GM21723 (cell line): ENCODE results near the gene SLC30A4.

Source experiments
- ATAC-seq: cut with Tn5 transposase; IDR thresholded peaks from one replicate; pipeline ENCODE4 v1.9.1; 2021; ENCODE audit warnings: mild to moderate bottlenecking, moderate library complexity; ENCODE audit not compliant: unreplicated experiment

SLC30A4 gene

DNA sequence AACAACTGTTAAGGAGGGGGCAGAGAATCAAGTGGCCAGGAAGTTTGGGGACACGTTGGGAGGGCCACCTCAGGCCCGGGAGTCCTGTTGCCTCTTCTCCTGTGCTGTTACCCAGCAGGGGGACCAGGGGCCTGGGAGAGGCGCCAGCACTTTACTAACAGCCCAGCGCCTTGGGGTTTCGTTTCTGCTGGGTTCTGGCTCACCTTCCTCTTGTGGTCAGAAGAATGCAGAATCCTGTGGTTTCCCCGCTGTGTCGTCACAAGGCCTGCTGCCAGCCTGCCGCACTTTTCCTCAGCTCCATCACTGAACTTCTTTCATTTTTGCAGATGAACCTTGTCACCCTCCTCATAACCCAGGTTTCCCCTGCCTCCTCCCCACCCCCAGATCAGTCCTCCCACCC is 67.7 kb downstream of the SLC30A4 start:
- ATAC-seq, result peak; percentile 54

DNA sequence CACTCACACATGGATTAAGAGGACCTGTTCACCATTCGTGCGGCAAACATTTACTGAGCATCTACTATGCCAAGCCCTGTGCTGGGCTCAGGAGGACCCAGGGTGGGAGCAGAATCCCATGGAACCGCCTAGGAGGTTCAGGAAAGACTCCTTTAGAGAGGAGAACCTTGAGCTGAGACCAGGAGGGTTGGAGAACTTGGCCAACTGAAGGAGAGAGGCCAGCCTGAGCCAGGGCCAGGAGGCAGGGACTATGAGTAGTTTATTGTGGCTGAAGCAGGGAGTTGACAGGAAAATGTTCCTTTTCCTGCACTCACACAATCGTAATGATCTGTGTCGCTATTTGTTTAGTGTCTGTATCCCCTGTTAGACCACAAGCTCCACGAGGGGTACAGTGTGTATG is 71.3 kb downstream of the SLC30A4 start:
- no peak for ATAC-seq

DNA sequence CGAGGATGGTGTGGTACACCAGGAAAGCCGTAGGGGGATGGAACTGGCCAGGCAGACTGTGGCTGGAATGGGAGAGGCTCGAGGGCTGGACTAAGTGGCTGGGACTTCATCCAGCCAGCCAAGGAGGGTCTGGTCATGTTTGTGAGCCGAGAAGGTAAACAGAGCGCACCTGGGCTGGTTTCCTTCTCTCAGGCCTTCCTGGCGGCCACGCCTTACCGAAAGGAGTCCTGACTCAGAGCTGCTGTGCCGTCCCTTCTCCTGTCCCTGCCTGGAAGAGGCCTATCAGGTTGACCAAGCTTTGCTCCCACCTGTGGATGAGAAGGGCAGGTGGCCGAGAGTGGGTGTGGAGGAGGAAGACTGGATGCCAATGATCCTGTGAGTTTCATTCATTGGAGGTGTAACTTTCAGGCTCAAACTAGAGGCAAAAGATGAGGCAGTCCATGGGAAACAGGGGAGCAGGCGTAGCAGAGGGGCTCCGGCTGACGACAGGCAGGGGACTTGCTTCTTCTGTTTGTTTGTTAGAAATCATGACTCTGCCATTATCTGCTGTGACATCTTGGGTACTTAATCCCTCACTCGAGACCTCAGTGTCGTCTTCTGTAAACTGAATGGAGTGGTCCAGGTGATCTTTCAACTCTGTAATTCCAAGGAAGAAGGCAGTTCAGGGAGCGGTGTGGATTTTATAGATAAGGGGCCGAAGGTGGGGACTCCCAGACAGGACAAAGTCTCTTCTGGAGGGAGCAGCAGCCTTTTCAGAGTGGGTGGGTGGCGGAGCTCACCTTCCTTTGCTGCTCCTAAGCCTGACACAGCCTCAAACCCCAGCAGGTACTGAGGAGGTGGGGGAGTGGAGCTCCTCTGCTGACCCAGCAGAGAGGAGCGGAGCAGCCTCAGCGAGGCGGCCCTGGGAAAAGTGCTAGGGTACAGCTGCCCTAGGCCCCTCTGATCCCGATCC is 72.4 kb downstream of the SLC30A4 start:
- no peak for ATAC-seq

DNA sequence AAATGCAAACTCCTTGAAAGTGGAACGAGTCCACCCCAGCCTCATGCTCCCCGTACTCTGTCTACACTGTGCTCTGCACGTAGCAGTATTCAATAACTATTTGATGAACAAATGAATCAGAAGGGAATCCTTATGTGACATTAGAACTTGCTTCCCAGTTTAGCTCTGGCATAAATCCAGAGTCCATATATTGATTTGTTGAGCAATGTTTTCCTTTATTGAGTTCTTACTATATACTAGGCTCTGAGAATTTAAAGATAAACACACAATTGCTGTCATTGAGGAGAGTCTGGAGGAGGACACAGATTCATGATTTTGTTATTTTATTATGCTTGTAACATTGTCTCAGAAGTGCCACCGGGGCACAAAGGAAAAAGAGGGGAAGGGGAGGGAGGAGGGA is 73.2 kb downstream of the SLC30A4 start:
- no peak for ATAC-seq

DNA sequence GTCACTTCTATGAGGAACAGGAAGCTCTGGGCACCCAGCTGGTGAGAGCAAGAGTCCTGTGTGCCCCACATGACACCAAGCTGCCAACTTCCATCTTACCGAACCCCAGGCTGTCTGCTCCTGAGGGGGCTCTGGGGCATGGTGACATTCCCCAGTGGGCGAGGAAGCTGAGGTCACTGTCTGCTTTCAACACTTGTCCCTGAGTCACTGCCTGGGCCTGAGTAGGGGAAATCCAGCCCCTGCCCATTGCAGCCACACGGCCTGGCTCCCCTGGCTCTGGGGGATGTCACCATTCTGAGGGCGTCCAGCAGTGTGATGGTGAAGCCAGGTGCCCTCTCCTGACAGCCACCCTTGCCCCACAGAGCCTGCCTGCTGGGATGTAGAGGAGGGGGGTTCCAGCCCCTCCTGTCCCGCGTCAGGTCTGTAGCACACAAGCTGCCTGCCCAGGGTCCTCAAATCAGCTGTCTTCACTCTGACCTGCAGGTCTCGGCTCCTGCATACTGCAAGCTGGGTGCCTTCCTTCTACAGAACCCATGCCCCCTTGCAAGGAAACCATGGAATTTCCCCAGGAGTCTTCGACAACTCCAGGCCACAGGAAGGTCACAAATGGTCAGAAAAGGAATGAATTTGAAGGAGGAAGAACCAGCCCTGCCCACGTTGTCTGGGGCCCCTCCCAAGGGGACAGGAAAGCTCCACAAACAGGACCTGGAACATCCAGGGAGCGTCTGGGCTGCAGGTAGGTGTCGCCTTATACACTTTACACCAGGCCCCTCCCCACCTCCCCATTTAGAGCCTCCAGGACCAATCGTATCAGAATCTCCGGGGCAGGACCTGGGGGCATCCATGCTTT is 74.3 kb downstream of the SLC30A4 start:
- no peak for ATAC-seq

DNA sequence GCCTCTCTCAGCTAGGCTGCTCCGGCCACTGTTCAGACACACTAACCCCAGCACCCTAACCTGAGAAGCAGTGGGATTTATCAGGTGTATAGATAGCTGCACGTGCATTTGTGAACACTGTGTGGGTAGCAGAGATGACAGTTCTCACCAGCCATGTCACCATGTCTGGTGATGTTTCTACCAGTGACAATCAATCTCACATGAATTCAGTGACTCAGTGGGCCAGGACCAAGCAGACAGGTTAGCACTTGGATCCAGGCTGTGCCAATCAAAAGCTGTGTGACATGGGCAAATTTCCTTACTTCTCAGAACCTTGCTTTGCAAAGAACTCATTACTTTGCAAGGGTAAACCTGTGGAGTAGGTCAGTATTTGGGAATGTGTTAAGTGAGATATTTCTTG is 78.9 kb downstream of the SLC30A4 start:
- no peak for ATAC-seq

DNA sequence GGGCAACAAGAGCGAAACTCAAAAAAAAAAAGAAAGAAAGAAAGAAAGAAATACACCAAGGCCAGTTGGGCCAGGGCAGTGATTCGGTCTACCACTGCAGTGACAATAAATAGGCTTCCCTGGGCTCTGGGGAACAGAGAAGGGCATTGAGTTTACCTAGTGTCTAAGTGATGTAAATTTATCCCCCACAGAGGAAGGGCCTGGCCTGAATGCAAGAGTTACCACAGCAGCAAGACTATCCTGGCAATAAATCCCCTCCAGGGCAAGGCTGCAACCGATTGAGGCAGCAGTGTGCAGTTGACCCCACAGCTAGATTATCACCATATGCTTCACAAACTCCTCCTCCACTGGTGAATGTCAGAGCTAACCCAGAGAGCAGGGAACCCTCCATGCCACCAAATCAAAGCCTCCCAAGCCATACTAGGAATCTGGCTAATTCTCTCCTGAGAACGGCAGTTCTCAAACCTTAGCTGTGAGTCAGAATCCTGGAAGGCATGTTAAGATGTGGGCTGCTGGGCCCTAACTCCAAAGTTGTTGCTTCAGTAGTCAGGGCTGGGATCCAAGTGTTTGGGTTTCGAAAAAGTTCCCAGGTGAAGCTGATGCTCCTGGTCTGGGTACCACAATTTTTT is 79.9 kb downstream of the SLC30A4 start:
- no peak for ATAC-seq

DNA sequence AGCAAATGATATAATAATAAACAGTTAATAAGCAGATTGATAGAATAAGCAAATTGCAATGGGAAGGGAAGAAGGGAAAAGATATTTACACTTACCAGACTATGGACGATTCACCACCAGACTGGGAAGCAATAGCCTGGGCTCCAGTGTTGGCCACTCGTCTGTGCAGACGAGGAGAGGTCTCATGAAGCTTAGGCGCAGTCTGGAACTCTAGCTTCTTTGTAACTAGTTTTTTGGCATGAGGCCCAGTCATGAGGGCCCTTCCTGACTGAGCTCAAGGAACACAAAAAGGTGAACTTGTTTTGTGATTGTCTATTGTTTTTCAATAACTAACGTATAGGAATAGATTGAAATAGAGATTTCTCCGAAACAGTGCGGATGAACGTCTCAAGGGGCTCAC is 80.9 kb downstream of the SLC30A4 start:
- no peak for ATAC-seq

DNA sequence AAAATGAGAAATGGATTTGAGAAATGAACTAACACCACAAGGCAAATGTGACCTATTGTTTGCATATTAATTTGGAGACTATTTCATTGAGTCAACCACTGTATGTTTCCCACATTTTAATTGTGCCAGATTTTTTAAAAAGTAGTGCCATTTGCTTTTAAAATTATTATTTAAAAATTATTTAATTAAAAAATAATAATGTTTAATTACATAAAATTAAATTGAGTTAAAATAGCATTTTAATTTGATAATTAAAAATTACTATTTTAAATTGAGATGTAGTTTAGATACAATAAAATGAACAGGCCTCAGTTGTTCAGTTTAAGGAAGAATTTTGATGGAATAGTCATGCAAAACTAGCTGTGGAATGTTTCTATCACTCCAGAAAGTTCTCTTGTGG is 81.5 kb downstream of the SLC30A4 start:
- ATAC-seq, result no peak

DNA sequence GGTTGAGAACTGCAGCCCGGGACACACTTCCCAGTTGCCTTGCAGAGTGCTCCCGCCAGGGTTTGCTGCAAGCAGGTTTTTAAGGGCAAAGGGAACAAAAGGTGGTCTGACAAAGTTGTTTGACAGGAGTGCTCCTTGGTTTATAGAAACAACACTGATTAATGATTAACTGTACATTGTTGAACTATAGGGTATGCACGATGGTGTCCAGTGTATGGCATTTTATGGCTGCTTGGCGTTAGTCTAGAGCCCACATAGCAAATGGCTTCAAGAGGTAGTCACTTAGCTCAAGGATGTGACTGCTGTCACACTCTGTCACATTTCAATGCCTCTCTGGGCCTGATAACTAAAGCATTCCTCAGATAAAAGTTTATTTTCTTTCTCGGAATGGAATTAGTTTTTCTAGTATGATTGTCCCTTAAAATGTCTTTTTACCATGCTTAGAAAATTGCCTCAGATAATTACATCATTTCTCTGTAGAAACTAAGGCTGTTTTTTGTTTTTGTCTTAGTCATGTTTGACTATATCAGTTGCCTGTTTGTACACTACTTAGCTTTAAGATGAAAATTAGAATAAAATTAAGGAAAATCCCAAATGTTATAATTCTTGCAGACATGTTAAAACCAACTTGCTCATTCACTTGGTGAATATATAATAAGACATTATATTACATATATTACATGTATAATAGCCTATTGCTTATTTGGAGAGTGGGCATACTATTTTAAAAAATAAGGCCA is 82.9 kb downstream of the SLC30A4 start:
- no peak for ATAC-seq

DNA sequence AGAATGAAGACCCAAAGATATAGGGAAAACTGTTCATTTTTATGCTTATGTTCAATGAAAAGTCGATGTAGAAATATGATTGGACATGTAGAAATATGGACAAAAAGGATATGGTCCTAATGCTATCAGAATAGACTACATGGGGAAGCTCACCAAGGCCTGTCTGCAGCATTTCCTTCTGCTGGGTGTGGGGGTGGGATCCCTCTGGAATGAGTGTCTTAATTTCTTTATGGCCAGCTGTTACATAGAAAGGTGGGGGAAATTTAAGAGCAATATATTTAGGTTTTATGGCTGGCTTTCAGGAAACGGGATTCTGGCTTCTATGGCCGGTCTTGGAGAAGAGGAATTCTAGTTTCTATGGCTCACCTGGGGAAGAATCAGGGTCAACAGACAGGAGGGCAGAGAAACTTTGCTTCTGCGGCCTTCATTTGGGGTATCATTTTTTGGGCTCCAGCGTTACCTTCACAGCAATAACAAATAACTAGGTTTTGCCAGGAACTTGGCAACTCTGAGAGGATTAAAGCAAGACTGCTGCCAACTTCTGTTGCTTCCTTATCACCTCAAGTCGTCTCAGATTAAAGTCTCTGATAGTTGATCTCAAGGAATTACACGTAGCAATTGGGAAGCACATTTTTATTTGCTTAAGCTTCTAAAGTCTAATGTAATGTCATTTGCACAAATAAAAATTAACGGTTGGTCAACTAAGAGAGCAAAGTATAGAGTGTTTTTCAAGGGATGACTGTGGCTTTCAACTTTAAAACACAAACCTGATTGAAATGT is 87.2 kb downstream of the SLC30A4 start:
- no peak for ATAC-seq

DNA sequence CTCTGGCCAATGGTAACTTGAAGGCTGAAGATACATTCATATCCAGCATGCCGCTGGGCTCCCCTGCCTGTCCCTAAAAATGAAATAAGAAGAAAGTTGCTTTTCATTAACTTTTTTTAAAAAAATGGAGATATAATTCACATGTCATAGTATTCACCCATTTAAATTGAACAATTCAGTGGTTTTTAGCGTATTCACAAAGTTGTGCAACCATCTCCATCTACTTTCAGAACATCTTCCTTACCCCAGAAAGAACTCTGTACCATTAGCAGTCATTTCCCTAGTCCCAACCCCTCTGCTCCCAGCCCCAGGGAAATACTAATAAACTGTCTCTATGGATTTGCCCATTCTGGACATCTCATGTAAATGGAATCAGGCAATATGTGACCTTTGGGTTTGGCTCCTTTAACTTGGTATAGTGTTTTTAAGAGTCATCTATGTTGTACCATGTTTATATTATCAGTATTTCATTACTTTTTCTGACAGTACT is 88.4 kb downstream of the SLC30A4 start:
- no peak for ATAC-seq

DNA sequence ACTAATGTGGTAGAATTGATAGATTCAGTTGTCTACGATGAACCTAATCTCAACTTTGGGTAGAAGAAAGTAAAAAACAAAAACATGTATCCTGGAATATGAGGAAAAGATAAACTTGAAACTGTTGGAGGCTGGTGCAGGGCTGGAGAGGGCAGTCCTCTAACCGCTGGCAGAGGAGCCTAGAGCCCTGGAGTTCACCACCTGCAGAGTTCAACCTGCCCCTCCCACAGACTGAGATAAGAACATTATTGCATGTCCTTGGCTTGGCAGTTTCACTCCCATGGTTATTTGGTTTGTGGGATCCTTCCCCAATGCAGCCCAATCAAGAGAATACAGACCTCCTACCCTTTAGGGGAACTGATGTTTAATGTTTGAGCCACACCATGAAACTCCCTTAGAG is 91.0 kb downstream of the SLC30A4 start:
- ATAC-seq, result no peak

DNA sequence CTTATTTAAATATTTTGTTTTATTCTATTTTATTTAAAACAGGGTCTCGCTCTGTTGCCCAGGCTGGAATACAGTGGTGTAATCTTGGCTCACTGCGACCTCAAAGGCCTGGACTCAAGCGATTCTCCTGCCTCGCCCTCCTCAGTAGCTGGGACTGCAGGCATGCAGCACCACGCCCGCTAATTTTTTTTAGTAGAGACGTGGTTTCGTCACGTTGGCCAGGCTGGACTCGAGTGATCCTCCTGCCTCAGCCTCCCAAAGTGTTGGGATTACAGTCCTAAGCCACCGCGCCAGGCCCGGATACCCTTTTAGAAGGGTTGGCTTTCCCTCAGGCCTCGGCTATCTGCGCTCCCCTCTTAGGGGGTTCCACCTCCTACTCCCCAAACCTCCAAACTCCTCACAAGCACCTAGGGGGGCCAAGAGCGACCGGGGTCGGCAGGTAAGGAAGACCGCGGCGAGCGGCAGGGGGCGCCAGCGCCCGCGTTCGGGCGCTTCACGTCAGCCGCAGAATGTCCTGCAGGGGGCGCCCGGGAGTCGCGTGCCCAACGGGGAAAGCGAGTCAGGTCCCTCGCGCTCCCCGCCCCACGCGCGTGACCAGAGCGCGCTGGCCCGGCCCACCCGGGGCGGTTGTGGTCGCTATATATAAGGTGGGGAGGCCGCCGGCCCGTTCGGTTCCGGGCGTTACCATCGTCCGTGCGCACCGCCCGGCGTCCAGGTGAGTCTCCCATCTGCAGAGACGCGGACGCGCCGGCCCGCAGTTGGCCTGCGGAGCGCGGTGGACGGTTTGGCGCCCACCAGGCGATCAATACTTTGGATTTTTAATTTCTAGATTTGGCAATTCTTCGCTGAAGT is 92.4 kb downstream of the SLC30A4 start:
- peak; percentile 66 for ATAC-seq
